GM21825 (cell line): Measurements from ENCODE around the gene SIRPB2.

Experiments
- ATAC-seq: cut with Tn5 transposase; IDR thresholded peaks from one replicate; pipeline ENCODE4 v1.9.1; 2021; ENCODE audit warnings: mild to moderate bottlenecking, moderate library complexity; ENCODE audit not compliant: unreplicated experiment

SIRPB2 gene

DNA sequence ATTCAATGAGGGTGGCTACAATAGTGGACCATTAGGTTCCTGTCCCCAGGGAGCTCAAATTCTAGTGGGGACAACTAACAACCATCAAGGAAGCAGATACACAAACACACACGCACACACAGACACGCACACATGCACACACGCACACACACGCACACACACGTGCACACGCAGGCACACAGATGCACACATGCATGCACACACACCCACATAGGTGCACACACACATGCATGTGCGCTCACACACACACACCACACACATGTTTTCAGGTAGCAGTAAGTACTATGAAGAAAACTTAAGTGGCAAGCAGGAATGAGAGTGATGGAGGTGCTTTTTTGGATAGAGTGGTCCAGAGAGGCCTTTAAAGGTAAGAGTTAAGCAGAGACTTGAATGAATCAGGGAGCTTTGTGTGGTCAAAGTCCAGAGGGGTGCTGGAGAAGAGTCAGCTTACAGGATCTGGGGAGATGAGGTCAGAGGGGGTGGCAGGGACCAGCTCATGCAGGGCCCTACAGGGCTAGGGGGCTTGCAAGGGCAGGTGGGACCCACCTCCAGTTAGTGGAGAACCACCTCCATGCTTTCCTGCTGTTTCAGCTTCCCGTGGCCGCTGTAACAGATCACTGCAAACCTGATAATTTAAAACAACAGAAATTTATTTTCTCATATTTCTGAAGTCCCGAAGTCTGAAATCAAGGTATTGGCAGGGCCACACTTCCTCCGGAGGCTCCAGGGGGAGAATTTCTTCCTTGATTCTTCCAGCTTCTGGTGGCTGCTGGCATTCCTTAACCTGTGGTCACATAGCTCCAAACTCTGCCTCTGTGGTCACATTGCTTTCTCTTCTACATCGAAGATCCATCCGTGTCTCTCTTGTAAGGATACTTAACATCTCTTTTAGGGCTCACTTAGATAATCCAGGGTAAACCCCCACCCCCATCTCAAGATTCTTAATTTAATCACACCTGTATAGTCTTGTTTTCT, 17.7 kb downstream of the SIRPB2 start:
- no peak for ATAC-seq

DNA sequence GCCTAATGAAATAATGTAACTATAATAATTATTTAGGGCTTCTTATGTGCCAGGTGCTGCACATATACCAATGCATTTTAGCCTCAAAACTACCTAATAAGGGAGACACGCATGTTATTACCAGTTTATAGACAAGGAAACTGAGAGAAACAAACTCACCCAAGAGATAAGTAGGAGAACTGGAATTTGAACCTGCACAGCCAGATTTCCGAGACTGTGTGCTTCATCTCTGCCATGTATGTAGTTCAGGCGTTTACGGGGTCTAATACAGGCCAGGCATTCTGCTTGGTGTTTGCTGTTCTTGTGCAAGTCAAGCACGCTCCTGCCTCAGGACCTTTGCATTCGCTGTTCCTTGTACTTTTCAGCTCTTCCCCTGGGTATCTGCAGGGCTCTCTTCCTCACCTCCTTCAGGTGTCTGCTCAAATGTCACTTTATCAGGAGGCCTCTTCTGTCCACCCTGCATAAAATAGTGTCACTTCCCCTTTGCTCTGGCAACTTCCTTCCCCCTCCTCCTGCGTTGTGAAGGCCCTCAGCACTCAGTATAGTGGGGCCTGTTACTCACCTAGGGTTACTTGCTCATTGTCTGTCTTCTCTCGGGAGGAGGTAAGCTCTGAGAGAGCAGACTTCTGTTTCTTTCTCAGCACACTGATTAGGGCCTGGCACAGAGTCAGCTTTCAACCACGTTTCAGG, 18.5 kb downstream of the SIRPB2 start:
- ATAC-seq: no peak

DNA sequence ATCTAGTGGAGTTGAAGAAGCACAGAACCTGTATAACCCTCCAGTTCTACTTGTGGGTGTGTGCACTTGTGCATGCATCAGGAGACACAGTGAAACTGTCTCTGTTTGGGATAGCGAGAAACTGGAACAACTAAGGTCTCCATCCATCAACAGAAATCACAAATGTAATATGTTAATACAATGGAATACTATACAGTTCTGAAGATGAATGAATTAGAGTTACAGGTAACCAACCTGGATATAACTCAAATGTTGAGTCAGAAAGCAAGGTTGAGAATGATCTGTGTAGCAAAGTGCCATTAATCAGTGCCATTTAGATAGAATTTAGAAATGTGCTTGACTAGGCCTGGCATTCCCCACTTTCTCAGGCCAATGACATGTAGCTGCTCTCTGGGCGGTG, 20.0 kb downstream of the SIRPB2 start:
- no peak for ATAC-seq

DNA sequence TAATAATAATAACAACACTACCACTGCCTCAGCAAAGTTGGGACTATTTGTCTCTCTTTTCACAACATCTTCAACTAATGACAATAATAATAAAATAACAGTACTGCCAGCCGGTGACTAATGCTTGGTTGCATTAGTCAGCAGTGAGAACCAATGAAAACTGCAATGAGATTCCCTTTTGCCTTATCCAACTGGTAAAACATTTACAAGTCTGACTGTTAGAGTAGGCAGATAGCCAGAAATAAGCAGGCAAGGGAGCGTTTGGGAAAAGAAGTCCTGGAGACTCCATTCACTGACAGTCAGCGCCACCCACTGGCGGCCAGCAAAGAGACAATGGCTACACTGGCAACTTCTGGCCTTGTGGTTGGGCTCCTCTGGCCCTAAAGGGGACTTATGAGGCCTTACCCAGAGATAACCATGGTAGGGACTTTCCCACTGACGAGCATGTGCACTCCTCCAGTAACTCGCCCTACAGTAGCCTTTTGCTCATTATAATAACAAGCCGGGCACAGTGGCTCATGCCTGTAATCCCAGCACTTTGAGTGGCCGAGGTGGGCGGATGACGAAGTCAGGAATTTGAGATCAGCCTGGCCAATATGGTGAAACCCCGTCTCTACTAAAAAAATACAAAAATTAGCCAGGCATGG, 21.2 kb downstream of the SIRPB2 start:
- no peak for ATAC-seq

DNA sequence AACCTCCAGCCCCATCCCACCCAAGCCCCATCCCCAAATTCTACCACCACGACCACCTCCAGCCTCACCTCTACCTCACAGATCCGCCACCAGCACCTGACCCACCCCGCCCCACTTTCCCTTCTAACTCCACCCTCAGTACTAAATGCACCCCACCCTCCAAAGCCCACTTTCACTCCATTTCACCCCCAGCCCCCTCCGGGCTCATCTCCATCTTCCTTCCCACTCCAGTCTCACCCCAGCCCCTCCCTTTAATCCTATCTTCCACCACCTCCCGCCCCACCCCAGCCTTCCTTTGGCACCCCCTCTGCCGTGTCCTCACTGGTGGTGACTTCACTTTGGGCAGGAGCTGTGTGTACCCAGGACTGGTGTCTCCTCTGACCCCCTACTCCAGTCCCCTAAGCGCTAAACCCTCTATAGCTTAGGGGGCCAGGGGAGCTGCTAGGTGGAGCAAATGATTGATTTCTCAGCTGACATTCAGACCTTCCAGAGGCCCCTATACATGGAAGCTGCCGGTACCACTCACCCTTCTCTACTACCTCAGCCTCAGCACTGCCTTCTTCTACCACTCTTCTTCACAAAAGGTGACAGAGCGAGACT, 21.8 kb downstream of the SIRPB2 start:
- ATAC-seq: no peak

DNA sequence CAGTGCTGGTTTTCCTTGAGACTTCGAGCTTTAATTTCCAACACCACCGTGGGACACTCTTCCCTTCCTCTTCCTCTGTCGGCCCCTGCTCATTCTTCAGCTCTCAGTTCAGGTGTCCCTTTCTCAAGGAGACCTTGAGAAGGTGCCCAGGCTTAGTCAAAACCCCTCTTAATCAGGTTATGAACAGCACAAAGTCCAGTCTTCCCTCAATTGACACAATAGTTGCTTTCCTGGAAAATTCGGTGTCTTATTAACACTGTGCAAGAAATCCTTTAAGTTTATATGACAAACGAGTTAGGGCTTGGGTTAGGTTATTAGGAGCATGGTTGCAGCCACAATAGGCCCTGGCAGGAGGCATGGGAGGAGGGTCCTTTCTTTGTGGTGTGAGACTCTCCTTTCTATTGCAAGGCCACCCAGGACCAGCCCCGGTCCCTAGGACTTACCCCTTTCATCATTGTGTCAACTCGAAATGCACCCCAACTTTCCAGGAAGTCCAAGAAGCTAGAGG, 23.0 kb downstream of the SIRPB2 start:
- ATAC-seq: no peak

DNA sequence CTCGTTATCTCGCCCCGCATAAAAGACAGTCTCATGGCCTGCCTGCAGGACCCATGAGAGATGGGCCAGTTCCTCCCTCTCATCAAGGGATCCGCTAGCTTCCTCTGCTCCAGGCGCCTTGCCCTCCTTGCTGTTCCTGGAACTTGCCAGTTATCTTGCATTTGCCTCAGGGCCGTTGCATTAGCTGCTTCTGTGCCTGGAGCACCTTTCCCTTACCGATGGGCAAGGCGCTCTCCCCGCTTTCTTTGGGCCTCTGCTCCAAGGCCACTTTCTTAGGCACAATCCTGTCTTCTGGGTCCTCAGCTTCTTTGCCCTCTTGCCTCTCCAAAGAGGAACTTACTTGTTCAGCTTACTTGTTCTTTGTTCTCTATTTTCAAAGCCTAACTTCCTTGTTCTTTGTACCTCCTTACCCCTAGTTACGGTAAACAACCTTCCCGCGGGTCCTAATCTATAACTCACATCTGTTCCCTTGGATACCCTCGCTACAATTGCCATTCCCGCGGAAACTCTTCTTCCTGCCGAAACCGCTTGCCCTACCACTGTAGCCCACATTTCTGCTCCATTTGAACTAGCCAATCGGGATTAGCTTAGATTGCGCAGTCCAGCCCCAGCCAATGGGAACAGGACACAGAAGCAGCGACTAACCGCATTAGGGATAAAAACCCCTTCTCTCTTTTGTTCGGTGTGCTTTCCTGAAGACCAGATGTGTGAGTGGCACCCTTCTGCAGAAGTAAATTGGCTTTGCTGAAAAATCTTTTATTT, 23.7 kb downstream of the SIRPB2 start:
- ATAC-seq: no peak

DNA sequence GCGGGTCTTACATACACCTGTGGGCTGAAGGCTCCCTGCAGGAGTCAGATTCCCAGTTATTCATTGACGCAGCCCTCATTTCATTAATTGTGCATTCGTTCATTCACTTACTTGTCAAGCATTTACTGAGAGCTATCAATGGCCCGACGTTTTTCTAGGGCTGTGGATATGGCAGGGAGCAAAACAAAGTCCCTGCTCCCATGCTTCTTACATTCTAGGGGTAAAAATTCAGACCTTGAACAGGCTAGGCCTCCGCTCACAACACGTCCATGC, 24.2 kb downstream of the SIRPB2 start:
- ATAC-seq: no peak

DNA sequence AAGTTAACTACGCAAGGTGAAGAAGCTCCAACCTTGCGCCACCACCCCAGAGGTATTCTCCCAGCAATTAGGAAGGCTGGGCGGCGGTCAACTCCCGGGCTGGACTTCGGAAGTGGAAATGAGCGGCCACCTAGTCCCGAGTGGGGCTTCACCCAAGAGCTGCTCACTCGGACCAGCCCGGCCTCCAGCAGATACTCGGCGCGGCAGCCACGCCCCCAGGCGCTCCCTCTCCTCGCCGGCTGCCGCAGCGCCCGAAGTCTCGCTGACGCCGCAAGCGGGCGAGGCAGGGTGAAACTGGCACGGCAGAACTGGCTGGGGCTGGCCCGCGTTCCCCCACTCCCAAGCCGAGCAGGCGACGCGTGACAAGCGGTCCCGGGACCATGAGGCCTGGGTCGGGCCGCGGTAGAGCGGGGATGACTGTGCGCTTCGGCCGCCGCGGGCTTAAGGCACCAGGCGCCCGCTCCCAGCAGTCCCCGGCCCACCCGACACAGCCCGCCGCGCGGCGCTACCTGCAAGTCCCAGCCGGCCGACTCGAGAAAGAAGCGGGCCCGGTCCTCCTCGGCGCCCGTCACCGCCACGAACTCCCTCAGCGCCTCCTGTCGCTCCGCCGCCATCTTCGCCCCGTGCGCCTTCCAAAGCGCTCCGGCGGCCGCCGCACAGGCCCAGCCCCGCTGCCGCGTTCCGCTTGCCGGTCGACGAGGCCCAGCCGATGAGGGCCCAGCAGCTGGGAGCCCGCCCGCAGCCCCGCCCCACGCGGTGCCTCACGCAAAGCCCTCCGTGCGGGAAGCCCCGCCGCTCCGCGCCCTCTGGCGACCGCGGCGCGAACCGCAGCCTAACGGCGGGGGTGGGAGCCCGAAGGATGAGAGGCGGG, 24.8 kb downstream of the SIRPB2 start, which contains the start of gene NSFL1C:
Gene NSFL1C, minus strand, starts transcription at position 639 of the 871 bp plus-strand sequence. Its CDS starts 25 bp downstream, at position 614.
- peak; percentile 87 for ATAC-seq

DNA sequence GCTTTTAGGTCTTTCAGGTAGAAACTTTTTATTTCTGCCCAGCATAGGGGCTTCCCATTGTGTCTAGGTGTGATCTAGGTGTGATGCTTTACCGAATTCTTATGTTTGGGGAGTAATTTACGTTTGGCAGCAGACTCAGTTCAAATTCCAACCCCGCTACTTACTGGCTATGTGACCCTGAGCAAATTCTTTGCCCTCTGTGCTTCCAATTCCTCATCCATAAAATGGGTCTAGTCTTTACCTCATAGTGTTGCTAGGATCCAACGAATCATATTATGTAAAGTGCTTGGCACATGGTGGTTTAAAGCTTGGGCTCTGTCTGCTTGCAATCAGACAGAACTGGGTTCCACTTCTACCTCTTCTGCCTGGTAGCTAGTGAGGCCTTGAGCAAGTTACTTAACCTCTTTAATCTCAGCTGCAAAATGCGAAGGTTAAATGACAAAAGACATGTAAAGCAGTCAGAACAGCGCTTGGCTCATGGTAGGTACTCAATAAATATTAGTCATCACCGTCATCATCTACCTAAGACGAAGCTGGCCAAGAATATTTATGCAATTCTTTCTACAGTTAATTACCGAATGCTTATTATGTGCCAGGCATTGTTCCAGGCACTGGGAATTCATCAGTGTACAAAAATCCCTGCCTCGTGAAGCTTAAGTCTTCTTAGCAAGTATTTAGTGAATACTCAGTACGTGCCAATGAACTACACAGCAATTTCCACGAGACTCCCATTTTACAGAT, 25.6 kb downstream of the SIRPB2 start:
- ATAC-seq: no peak

DNA sequence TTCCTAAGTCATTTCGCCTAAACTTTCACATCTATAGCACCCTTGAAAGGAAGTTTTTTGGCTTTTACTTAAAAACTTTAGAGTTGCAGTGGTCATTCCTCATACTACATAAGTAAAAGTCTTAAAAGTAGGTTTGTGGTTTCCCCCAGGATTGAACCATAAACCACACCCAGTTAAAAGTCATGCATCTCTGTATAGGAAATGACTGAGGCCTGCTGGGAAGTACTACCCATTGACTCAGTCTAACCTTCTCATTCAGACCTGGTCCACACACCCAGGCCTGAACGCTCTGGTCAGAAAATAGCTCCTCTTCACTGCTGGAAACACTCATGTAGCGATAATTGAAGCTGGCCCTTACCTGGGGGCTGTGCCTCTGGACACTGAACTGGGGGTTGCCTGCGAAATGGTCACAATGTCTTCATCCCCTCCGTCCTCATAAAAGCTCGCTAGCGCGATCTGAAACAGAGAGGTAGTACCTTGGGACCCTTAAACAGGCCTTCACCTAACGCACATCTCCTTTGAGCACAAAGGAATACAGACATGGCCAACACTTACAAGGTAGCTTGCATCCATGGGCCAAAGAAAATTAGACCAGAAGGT, 27.1 kb downstream of the SIRPB2 start:
- no peak for ATAC-seq

DNA sequence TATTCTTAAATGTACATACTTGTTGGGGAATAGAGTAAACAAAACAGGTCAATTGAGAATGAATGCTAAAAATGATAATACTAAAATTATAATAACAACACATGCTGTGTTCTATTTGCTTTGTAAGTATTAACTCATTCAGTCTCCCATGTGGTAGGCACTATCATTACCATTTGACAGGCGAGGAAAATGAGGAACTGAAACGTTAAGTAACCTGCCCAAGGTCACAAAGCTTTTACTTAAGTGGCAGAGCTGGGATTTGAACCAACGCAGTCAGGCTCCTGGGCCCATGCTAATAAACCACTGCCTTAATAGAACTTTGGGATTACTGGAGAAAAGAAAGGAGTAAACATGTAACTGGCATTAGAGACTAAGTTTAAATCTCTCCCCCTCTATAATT, 28.4 kb downstream of the SIRPB2 start:
- ATAC-seq: no peak

DNA sequence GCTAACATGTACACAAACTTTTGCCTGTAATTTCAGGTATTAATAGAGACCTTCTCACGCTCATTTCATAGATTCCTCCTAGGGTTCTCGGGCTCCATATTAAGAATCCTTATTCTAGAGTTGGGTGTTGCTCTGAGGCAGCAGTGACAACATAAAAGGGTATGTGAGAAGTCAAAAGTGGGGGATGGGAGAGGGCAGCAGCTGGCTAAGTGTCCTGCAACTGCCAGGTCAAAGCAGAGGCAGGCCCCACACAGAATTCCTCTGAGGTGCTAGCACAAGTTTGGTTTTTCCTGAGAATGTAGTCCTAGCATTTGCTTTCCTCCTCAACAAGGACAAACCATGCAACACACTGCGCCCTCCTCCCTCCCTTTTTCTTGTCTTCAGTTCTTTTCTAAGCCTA, 29.2 kb downstream of the SIRPB2 start:
- no peak for ATAC-seq

DNA sequence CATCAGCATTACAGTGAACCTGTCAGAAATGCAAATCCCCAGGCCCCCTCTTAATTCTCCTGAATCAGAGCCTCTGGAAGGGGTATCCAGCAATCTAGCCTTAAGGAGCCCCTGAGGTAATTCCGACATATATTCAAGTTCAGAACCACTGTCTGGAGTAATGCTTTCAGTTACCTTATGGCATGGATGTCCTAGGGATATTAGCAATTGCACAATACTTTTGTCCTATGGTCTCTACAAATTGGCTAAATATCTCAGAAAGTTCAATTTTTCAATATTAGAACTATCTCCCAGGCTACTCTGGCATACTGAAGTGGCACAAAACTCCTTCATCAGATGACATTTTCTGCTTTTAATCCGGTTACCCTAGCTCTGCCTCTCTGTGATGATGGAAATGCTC, 30.9 kb downstream of the SIRPB2 start:
- no peak for ATAC-seq

DNA sequence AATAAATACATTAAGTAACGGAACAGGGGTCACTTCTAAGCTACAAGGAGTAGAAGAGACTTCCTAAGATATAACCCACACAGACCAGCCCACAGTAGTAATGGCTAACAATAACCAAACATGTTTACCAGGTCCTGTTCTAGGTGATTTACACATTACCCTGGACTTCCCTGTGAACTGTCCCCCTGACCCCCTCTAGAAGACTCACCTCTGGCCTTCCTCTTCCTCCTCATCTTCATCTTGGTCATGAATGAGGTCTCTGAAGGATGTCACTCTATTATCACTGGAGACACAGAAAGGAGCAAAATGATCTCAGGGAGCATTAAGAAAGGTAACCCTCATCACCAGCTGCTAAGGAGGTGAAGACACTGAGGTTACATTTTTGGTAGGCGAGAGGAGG, 33.2 kb downstream of the SIRPB2 start:
- ATAC-seq: no peak

DNA sequence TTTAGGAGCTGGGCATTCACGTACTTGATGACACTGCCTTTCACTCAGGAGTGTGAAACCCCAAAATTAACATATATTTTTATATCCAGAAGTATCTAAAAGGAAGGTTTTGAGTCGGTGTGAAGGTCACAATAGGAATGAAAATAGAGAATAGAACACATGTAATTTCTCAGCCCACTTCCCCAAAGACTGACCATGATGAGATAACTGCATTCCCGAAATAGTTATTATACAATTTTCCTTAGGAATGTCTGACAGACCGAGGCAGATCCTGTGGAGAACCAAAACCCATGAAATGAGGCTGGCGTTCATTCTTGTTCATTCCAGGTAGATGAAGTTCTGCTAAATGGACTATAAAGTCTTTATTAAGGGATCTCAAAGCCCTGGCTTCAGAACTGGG, 34.9 kb downstream of the SIRPB2 start:
- ATAC-seq: no peak

DNA sequence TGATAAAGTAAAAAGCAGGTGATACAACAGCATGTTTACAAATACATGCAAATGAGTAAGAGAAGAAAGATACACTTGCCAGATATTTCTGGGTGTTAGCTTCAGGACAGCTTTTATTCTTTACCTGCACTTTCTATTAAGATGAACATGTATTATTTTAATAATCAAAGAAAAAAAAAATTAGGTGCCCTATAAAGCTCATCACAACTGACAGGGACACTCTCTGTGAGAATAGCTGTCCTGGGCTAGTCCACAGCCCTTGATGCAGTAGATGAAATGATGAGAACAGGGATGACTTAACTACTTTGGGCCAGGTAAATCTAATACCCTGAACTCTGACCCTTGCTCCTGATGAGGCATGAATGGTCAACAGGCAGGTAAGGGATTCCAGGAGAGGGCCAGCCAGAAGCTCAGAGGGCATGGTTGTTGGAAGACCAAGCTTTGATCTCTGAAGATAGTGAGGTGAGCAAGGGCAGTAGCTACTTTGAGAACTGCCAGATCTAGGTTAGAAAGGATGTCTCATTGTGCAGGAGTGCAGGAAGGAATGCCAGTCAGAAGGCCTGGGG, 40.2 kb downstream of the SIRPB2 start:
- no peak for ATAC-seq

DNA sequence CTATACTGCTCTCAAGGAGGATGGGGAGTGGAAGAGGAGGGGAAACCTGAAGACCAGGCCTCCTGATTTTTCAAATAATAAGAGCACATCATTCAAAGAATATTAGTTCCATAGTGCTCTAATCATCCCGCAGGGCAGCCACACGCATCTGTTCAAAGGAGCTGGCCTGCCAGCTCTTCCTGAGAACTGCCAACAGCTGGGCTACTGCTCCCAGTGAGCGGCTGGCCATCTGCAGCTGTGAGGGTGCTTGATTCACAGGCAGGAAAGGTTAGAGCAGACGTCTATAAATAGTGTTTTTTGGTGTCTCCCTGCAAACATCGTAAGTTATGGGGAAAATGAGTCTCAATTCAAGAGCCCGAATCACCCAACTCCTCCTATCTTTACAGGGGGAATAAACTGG, 41.9 kb downstream of the SIRPB2 start:
- no peak for ATAC-seq
